Transverse colon (tissue), 4 donors: Measurements from ENCODE around the gene B4GALNT2.

Source experiments
- CTCF ChIP-seq, 5 experiments: fragments of 200-600 bp in 3 of 5; fragments of 450-650 bp in 2 of 5; sonication (generic) in 3 of 5; IDR thresholded peaks; 1 replicate in 2 of 5; 2 replicates in 3 of 5; pipeline ENCODE4 v1.5.1; 2016 to 2017; ENCODE audit warnings: antibody characterized with exemption in 5 of 5, inconsistent platforms in 3 of 5, mild to moderate bottlenecking in 2 of 5, moderate library complexity in 1 of 5
- POLR2A ChIP-seq: fragments of 450-650 bp; IDR thresholded peaks from one replicate; pipeline ENCODE4 v1.6.1; 2016; ENCODE audit warnings: antibody characterized with exemption, mild to moderate bottlenecking, moderate library complexity
- POLR2AphosphoS5 ChIP-seq, 3 donors: sonication (generic); formaldehyde crosslinking; IDR thresholded peaks; one replicate each; pipeline ENCODE4 v1.6.1; 2016; ENCODE audit warnings: antibody characterized with exemption in 3 of 3

- TF ChIP-seq CTCF (IDR thresholded peaks at IDR 0.05) (no peak), POLR2A (no peak), POLR2AphosphoS5 (IDR thresholded peaks at IDR 0.05) (no peak)
Measured at GRCh38 chr17:49089094-49089493, 43.5 kb upstream of the B4GALNT2 start.
